HG03280 (cell line): Measurements from ENCODE around the gene SPDYE18.
"Not testable (repeated sequence)": the region's sequence is repeated elsewhere in the genome, so short reads cannot be mapped to it uniquely, and the experiment has no call there.

Experiments used
- ATAC-seq: cut with Tn5 transposase; IDR thresholded peaks from one replicate; pipeline ENCODE4 v1.9.1; 2021; ENCODE audit warnings: mild to moderate bottlenecking, moderate library complexity; ENCODE audit not compliant: unreplicated experiment

SPDYE18 gene

GRCh38 chr7:77006127-77007110 lies 55.9 kb downstream of the SPDYE18 start:
- not testable (repeated sequence) for ATAC-seq

- ATAC-seq = not testable (repeated sequence)
Measured at GRCh38 chr7:77005461-77006057, 56.8 kb downstream of the SPDYE18 start.

GRCh38 chr7:77004151-77004550 lies 58.2 kb downstream of the SPDYE18 start:
- not testable (repeated sequence) for ATAC-seq

GRCh38 chr7:77003241-77003640 lies 59.1 kb downstream of the SPDYE18 start:
- not testable (repeated sequence) for ATAC-seq

- not testable (repeated sequence) for ATAC-seq
Measured at GRCh38 chr7:77002678-77003233, 59.6 kb downstream of the SPDYE18 start.

- ATAC-seq = not testable (repeated sequence)
Measured at GRCh38 chr7:77002104-77002503, 60.3 kb downstream of the SPDYE18 start.
